K562 (cell line): Measurements from ENCODE around the gene BRCA1. TPM values are rescaled to one million over a fixed set of nuclear protein-coding genes. Genes with fewer than 3 reads are reported as not detected.

Source experiments
- ATAC-seq: fragments of 200-7000 bp; cut with Tn5 transposase; 3 replicates; pipeline ENCODE4 v1.9.1; 2020; ENCODE audit warnings: moderate library complexity
- BruUV-seq: library from RNA; stranded (reverse); fragments of 400-500 nt; replicated peaks from 2 replicates; lab custom pipeline; 2021; lab: Mats Ljungman, UMichigan
- CTCF ChIA-PET: fragments of 300-600 bp; formaldehyde crosslinking; extraction: SDS; loops from one replicate; lab custom pipeline; 2021; ENCODE audit warnings: low intra/inter-chr PET ratio; lab: Yijun Ruan, JAX
- POLR2A ChIA-PET: fragments of 300-600, 350-650 bp; sonication (Branson Sonifier 250); formaldehyde crosslinking; extraction: SDS; loops from one replicate; lab custom pipeline; 2021; ENCODE audit warnings: antibody characterized with exemption, inconsistent platforms; lab: Yijun Ruan, JAX
- DNase-seq, 4 experiments: peaks; one replicate each; pipeline versions ENCODE4 v3.0.0 to v3.0.0-alpha.2; 2011 to 2018; ENCODE audit warnings: low spot score in 3 of 4, mixed read lengths in 3 of 4; ENCODE audit errors: extremely low read depth in 1 of 4
- FAIRE-seq: peaks from 2 replicates; lab custom pipeline; 2011; peaks lifted over from hg19 to GRCh38; lab: Jason Lieb, UNC
- H2AFZ ChIP-seq: 2 replicates; pipeline ENCODE4 v1.6.0; 2011; ENCODE audit warnings: low read depth, low read length, control low read depth, inconsistent platforms
- H3K27ac ChIP-seq: fragments of 200-600 bp; 3 replicates; pipeline ENCODE4 v1.8.0; 2011; ENCODE audit warnings: low read depth, mild to moderate bottlenecking, control low read depth, inconsistent platforms, low read length, moderate library complexity, mixed read lengths; ENCODE audit errors: extremely low read depth
- H3K27me3 ChIP-seq, 2 experiments: fragments of 300-600 bp in 1 of 2; 2 replicates in 1 of 2; 3 replicates in 1 of 2; pipeline versions ENCODE4 v1.6.0 to v1.8.0; 2011; ENCODE audit warnings: inconsistent platforms in 2 of 2, low read length in 2 of 2, mild to moderate bottlenecking in 1 of 2, mixed read lengths in 1 of 2, moderate library complexity in 1 of 2; ENCODE audit not compliant: control insufficient read depth in 2 of 2, insufficient read depth in 2 of 2
- H3K36me3 ChIP-seq: fragments of 300-600 bp; 3 replicates; pipeline ENCODE4 v1.8.0; 2011; ENCODE audit warnings: mild to moderate bottlenecking, low read length, inconsistent platforms; ENCODE audit not compliant: control insufficient read depth, insufficient read depth
- H3K4me1 ChIP-seq, 2 experiments: fragments of 200-600 bp in 1 of 2; replicated peaks in 1 of 2; 2 replicates in 1 of 2; 3 replicates in 1 of 2; pipeline versions ENCODE4 v1.5.1 to v1.8.0; 2011; ENCODE audit warnings: inconsistent platforms in 2 of 2, low read length in 2 of 2, mild to moderate bottlenecking in 1 of 2, mixed read lengths in 1 of 2, moderate library complexity in 1 of 2; ENCODE audit not compliant: control insufficient read depth in 2 of 2, insufficient read depth in 2 of 2
- H3K4me2 ChIP-seq: 2 replicates; pipeline ENCODE4 v1.6.1; 2011; ENCODE audit warnings: low read length, control low read depth, inconsistent platforms, mixed read lengths; ENCODE audit not compliant: insufficient read depth
- H3K4me3 ChIP-seq: fragments of 200-600 bp; sonication (generic), shearing (Covaris generic); 2 replicates; pipeline ENCODE4 v1.5.1; 2016; ENCODE audit warnings: control low read depth, inconsistent platforms
- H3K79me2 ChIP-seq: fragments of 200-600 bp; 3 replicates; pipeline ENCODE4 v1.8.0; 2011; ENCODE audit warnings: low read length, inconsistent platforms; ENCODE audit not compliant: control insufficient read depth, insufficient read depth
- H3K9ac ChIP-seq, 2 experiments: 2 replicates each; pipeline versions ENCODE4 v1.6.0 to v1.6.1; 2011; ENCODE audit warnings: low read depth in 2 of 2, low read length in 2 of 2, control low read depth in 1 of 2, inconsistent platforms in 1 of 2, mild to moderate bottlenecking in 1 of 2, mixed read lengths in 1 of 2; ENCODE audit not compliant: insufficient read depth in 1 of 2
- H3K9me1 ChIP-seq: one replicate; pipeline ENCODE4 v1.6.0; 2011; ENCODE audit warnings: inconsistent platforms, mild to moderate bottlenecking, low read length, moderate library complexity; ENCODE audit not compliant: control insufficient read depth, insufficient read depth
- H3K9me3 ChIP-seq: replicated peaks from 2 replicates; pipeline ENCODE4 v1.5.1; 2011; ENCODE audit warnings: low read depth, low read length, inconsistent platforms; ENCODE audit not compliant: control insufficient read depth, insufficient read depth
- H4K20me1 ChIP-seq: replicated peaks from 2 replicates; pipeline ENCODE4 v1.6.1; 2011; ENCODE audit warnings: low read length, inconsistent platforms, mixed read lengths; ENCODE audit not compliant: control insufficient read depth, insufficient read depth
- ESRRA ChIP-seq: fragments of 450-650 bp; IDR thresholded peaks from 2 replicates; pipeline ENCODE4 v1.6.1; 2014; ENCODE audit warnings: low read depth, mild to moderate bottlenecking, moderate library complexity, borderline replicate concordance
- ETV1 ChIP-seq: fragments of 450-650 bp; conservative IDR thresholded peaks from 2 replicates; pipeline ENCODE4 v1.6.1; 2016; ENCODE audit warnings: missing genetic modification characterization, control low read depth, low read depth, missing compliant biosample characterization
- HDAC8 ChIP-seq: fragments of 450-650 bp; IDR thresholded peaks from 2 replicates; pipeline ENCODE4 v1.6.1; 2016; ENCODE audit warnings: mild to moderate bottlenecking, missing genetic modification characterization, moderate library complexity, missing compliant biosample characterization
- KDM4B ChIP-seq, 2 experiments: fragments of 450-650 bp in 1 of 2; sonication (generic) in 1 of 2; IDR thresholded peaks; 2 replicates each; pipeline ENCODE4 v1.6.1; 2016 to 2017; ENCODE audit warnings: borderline replicate concordance in 2 of 2, antibody characterized with exemption in 1 of 2, low read depth in 1 of 2, mild to moderate bottlenecking in 1 of 2
- MBD2 ChIP-seq: sonication (generic); IDR thresholded peaks from 2 replicates; pipeline ENCODE4 v1.6.1; 2016; ENCODE audit warnings: low read depth, borderline replicate concordance
- MEIS2 ChIP-seq: fragments of 450-650 bp; IDR thresholded peaks from 2 replicates; pipeline ENCODE4 v1.6.1; 2014; ENCODE audit warnings: mild to moderate bottlenecking; ENCODE audit not compliant: partially characterized antibody
- POLR2A ChIP-seq: fragments of 450-650 bp; conservative IDR thresholded peaks from 2 replicates; pipeline ENCODE4 v1.6.1; 2016
- SP2 ChIP-seq: IDR thresholded peaks from 2 replicates; pipeline ENCODE4 v1.6.1; 2011; ENCODE audit warnings: mild to moderate bottlenecking, low read depth, low read length, moderate library complexity; ENCODE audit not compliant: poor library complexity, severe bottlenecking; ENCODE audit errors: extremely low read depth
- STAT6 ChIP-seq: sonication (generic); formaldehyde crosslinking; IDR thresholded peaks from 2 replicates; pipeline ENCODE4 v1.8.1; 2023; ENCODE audit warnings: mild to moderate bottlenecking, missing genetic modification reagents
- TCF7 ChIP-seq: sonication (generic); IDR thresholded peaks from 2 replicates; pipeline ENCODE4 v1.6.1; 2016; ENCODE audit warnings: antibody characterized with exemption, borderline replicate concordance
- WHSC1 ChIP-seq: IDR thresholded peaks from one replicate; pipeline ENCODE4 v1.6.1; 2012; ENCODE audit warnings: low read length, control low read depth, inconsistent platforms
- ZNF277 ChIP-seq: fragments of 250-450 bp; sonication (Bioruptor Pico); IDR thresholded peaks from 2 replicates; pipeline ENCODE4 v1.8.0; 2022; ENCODE audit warnings: inconsistent platforms, mild to moderate bottlenecking, moderate library complexity, borderline replicate concordance
- ZNF436 ChIP-seq: fragments of 250-450, 450-650 bp; sonication (Bioruptor Pico); formaldehyde crosslinking; IDR thresholded peaks from 2 replicates; pipeline ENCODE4 v1.7.0; 2020; ENCODE audit warnings: mild to moderate bottlenecking
- WGBS: fragments of 100-300 bp; shearing (Covaris generic); methylation state at CpG from one replicate; pipeline ENCODE4 v1.1.6; 2016; ENCODE audit warnings: low coverage, mixed read lengths; ENCODE audit not compliant: insufficient coverage; ENCODE audit errors: missing lambda C conversion rate; 5-methylcytosine and 5-hydroxymethylcytosine counted together
- in situ Hi-C: fragments of 300-500 bp; cut with MboI; formaldehyde crosslinking; loops from 4 replicates; pipeline ENCODE4 v1.15.0; 2018; ENCODE audit warnings: inconsistent platforms, mixed read lengths
- intact Hi-C: fragments of 100-400 bp; cut with micrococcal nuclease; formaldehyde crosslinking; loops from 2 replicates; pipeline ENCODE4 v1.14.2; 2022
- polyA plus RNA-seq, 8 experiments: library from polyadenylated mRNA; depleted of rRNA in 4 of 8; stranded (reverse) in 5 of 8; unstranded in 3 of 8; fragments of >200 nt; fragmentation: Nextera tagmentation in 2 of 8; fragmentation: Illumina TruSeq in 1 of 8; extraction: Ambion mirVana in 2 of 8; extraction: Trizol in 1 of 8; gene quantifications; 2 replicates each; pipeline versions ENCODE4 v1.2.1 to v1.2.3, GENCODE V29; 2011 to 2014; ENCODE audit warnings: inconsistent platforms in 1 of 8, missing spikeins in 1 of 8
- total RNA-seq, 7 experiments: library from RNA; depleted of rRNA in 6 of 7; stranded (reverse); fragments of >200 nt in 6 of 7; fragmentation: Illumina TruSeq in 2 of 7; extraction: Trizol in 2 of 7; gene quantifications; 2 replicates each; pipeline versions ENCODE4 v1.2.1 to v1.2.3, GENCODE V29; 2011 to 2021; ENCODE audit warnings: low replicate concordance in 1 of 7

Gene BRCA1
- total and polyA plus RNA-seq, 9 of the 15 experiments (the other 6 are each of a cell fraction or from before 2014, with no cell fraction given): 25.9 to 95.3 (median 62.3) TPM

- TF ChIP-seq ZNF436: no peak
- peak; percentile 71 for TF ChIP-seq POLR2A
- TF ChIP-seq ZNF277 (CRISPR knock-in tag): no peak
- TF ChIP-seq WHSC1: no peak
- peak; percentile 15; the same call in 1 of the 2 replicates for TF ChIP-seq ESRRA
- peak; percentile 75; the same call in 1 of the 2 replicates for TF ChIP-seq TCF7
- TF ChIP-seq KDM4B (IDR thresholded peaks at IDR 0.05; ENCODE audit: borderline replicate concordance in 2 of 2, low read depth in 1 of 2): 0 out of 4 replicates have a peak, but pooled peaks of 1 of the 2 experiments have one; percentile 19
These were observed 118.3 kb downstream of the BRCA1 start, which contains the start of gene IFI35 (continued) for GRCh38 chr17:43006639-43007551.

- 70% methylated on average over 5 of the region's 5 CpGs for WGBS
- no peak overlapping the region for H2AFZ ChIP-seq
- intact Hi-C loops: no loop called here
- peaks cover 27% of the 10 kb centered on the region for H3K79me2 ChIP-seq
- H3K4me3 ChIP-seq: no peak overlapping the region
- DNase-seq (no peak), FAIRE-seq (no peak), ATAC-seq (peak; percentile 11)
- no TSS peak for BruUV-seq
- H3K4me1 ChIP-seq: peaks cover 15 to 21% of the 10 kb centered on the region in 2 experiments; a peak in 4 of 5 replicates
- no peak overlapping the region for H3K4me2 ChIP-seq
- no peak overlapping the region for H3K9ac ChIP-seq
- CTCF ChIA-PET: no interaction called here
- in situ Hi-C loops: no loop called here
- peaks cover 9% of the 10 kb centered on the region for H4K20me1 ChIP-seq
- H3K9me3 ChIP-seq: no peaks in the 10 kb centered on the region
- H3K27ac ChIP-seq: no peak overlapping the region
- no peaks in the 10 kb centered on the region for H3K27me3 ChIP-seq
- POLR2A ChIA-PET: interaction anchor here (1.2 to 1.8 kb wide), 2 partner anchors 21 to 312 kb away, joined by 3 to 7 read pairs; no protein-coding TSS in a partner anchor
- no peaks in the 10 kb centered on the region for H3K9me1 ChIP-seq
- H3K36me3 ChIP-seq: peaks cover 60% of the 10 kb centered on the region
- TF ChIP-seq MEIS2 (no peak), HDAC8 (no peak), MBD2 (0 out of 2 replicates have a peak, but pooled peaks have one; percentile 44), STAT6 (no peak), POLR2A (peak; percentile 75), ETV1 (tag) (no peak), SP2 (no peak)
These were observed 121.5 kb downstream of the BRCA1 start for GRCh38 chr17:43003542-43004172.
